KBM-7 (cell line): Measurements from ENCODE around the gene HAGH.
"Not testable (repeated sequence)": the region's sequence is repeated elsewhere in the genome, so short reads cannot be mapped to it uniquely, and the experiment has no call there.

Source experiments
- DNase-seq: peaks from one replicate; pipeline ENCODE4 v3.0.0-alpha.2; 2015
- in situ Hi-C: fragments of 300-500 bp; cut with MboI; formaldehyde crosslinking; loops from 2 replicates; pipeline ENCODE4 v1.14.3; 2020; ENCODE audit warnings: low sequenced_read_pairs, low pct_unique_long_range_greater_than_20kb, mixed read lengths

HAGH gene

GRCh38 chr16:1826691-1827573 lies at the start of gene HAGH, which contains the start of gene FAHD1:
Gene HAGH, minus strand, starts transcription at chr16:1826825. Its CDS starts 38 bp downstream, at chr16:1826787.
Gene FAHD1, plus strand, starts transcription at chr16:1827206. Its CDS starts 33 bp downstream, at chr16:1827239.
- DNase-seq = peak; percentile 96
- in situ Hi-C loops = no loop called here

GRCh38 chr16:1876066-1876465 lies 49.4 kb upstream of the HAGH start:
- not testable (repeated sequence) for DNase-seq

GRCh38 chr16:1874854-1875253 lies 48.2 kb upstream of the HAGH start:
- in situ Hi-C loops = no loop called here
- DNase-seq = no peak

More at GRCh38 chr16:1876066-1876465, 49.4 kb upstream of the HAGH start:
- in situ Hi-C loops = not testable (repeated sequence)

GRCh38 chr16:1871974-1872635 lies 45.5 kb upstream of the HAGH start, which contains the start of gene MEIOB:
Gene MEIOB, minus strand, starts transcription at chr16:1872164. Its CDS starts 3,989 bp downstream, at chr16:1868175.
- no peak for DNase-seq
- in situ Hi-C loops = no loop called here

DNA sequence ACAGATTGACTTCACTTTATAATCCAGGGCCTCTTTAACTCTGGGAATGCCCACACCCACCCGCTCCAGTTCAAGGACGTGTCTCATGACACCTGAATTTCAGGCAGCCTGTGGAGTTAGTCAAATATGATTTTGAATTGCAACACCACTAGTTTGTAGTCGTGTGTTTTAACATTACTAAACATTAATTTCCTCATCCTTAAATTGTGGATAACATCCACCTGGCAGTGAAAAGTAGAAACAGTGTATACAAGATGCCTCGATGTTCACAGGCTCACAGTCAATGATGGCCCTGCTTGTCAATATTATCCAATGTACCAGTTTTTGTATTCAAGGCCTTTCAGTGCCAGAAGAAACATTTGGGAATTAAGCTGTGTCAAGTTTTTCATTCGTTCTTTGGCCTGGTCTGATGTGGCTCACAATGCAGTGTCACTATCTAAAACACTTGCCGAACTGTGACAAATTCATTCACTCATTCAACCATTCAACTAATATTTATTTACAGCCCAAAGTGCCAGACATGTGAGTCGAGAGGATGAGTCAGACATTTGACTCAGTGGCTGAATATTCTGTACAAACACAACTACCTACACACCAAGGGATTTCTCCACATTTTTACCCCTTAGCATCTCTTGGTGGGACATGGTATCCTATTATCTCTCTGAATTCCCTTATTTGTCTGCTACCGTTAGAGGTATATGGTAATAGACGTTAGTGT lies 43.9 kb upstream of the HAGH start:
- in situ Hi-C loops = no loop called here
- DNase-seq = no peak

GRCh38 chr16:1865902-1866690 lies 39.5 kb upstream of the HAGH start:
- in situ Hi-C loops = no loop called here

GRCh38 chr16:1863681-1864460 lies 37.2 kb upstream of the HAGH start:
- peak; percentile 41 for DNase-seq
- in situ Hi-C loops = no loop called here

More at GRCh38 chr16:1865902-1866690, 39.5 kb upstream of the HAGH start:
- no peak for DNase-seq

- in situ Hi-C loops = no loop called here
Measured at GRCh38 chr16:1862394-1862793, 35.8 kb upstream of the HAGH start.

GRCh38 chr16:1861730-1862129 lies 35.1 kb upstream of the HAGH start:
- in situ Hi-C loops = no loop called here
- DNase-seq = no peak

More at GRCh38 chr16:1862394-1862793, 35.8 kb upstream of the HAGH start:
- DNase-seq = no peak

DNA sequence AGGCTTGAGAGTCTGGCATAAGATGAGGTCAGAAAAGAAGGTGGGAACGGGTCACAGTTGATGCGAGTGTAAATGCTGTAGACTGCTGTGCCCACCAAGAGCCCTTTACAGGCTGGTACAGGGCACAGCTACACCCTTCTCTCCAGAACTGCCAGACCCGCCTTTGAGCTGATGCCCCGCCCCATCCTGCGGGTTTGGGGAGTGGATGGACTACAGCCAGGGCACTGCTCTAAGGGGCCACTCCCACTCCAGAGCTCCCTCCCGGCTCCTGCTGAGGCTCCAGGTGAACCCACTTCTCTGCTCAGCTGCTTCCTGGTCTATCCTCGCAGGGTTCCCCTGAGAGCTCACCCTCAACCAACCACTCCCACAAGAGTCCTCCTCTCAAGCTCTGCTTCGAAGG lies 33.0 kb upstream of the HAGH start:
- no peak for DNase-seq
- in situ Hi-C loops = no loop called here

GRCh38 chr16:1858189-1858865 lies 31.7 kb upstream of the HAGH start:
- in situ Hi-C loops = no loop called here
- DNase-seq = no peak

DNA sequence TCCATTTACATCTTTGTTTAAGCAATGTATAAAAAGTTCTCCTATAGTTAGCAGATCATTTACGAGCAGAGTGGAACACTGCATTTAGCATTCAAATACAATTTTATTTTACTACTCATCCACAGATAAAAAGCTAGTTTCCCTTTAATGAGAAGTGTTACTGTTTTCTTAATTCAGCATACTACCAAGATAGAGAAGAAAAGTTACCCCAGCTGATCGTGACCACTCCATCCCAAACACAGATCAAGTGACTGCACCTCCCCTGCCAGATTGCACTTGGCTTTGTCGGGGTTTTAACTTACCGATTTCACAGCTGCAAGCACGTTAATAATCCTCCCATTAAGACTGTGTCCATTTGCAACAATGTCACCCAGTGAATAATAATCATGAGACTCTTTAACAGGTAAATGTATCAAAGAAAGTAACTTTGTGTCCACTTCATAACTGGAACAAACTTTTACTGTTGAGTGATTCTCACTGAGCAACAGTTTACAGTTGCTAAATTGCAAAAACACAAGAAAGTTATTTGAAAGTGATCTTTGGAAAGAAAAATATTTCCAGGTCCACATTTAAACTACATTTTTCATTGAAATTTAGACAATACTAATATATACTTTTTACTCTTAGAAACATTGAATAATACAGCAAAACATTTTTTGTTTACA lies 30.9 kb upstream of the HAGH start:
- no peak for DNase-seq
- in situ Hi-C loops = no loop called here

GRCh38 chr16:1851793-1852192 lies 25.2 kb upstream of the HAGH start:
- DNase-seq = no peak
- in situ Hi-C loops = no loop called here

DNA sequence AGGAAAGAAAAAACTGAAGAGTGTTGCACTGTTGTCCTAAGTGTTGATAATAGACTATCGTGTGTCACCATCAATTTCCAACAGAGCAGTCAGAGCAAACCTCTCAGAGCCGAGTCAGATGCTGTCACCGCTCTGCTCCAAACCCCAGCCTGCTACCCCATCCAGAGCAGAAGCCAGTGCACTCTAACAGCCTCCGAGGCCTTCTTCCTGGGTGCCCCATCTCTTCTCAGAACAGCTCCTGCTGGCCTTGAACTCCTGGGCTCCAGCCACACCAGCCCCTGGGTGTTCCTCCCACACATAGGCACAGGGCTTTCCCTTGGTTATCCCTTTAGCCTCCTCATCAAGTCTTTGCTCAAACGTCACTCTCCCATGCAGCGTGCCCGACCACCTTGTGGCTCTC lies 24.4 kb upstream of the HAGH start:
- in situ Hi-C loops = no loop called here
- DNase-seq = no peak

- in situ Hi-C loops = no loop called here
- no peak for DNase-seq
Measured at GRCh38 chr16:1846416-1846815, 19.8 kb upstream of the HAGH start.

DNA sequence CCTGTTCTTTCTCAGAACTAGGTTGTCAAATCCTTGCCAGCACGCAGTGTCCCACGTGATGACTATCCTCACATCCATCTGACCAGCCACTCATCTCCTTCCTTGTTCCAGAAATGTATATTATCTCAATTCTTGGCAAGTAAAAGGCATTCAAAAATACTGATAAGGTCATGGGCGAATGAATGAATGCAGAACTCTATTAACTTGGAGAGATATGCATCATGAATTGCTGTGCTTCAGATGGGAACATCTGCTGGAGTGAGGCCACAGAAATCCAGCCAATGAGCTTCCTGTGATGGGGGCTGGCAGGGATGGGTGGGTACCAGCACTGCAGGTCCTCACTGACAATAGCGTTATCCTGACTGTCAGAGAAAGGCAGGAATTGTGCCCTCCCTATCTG lies 19.4 kb upstream of the HAGH start:
- DNase-seq = no peak
- in situ Hi-C loops = no loop called here

- DNase-seq = peak; percentile 13
- in situ Hi-C loops = no loop called here
Measured at GRCh38 chr16:1839554-1839953, 12.9 kb upstream of the HAGH start.
